ENCODE data around the gene RCAN3.
"Not testable (repeated sequence)": the region's sequence is repeated elsewhere in the genome, so short reads cannot be mapped to it uniquely, and the experiment has no call there.

RCAN3 gene

DNA sequence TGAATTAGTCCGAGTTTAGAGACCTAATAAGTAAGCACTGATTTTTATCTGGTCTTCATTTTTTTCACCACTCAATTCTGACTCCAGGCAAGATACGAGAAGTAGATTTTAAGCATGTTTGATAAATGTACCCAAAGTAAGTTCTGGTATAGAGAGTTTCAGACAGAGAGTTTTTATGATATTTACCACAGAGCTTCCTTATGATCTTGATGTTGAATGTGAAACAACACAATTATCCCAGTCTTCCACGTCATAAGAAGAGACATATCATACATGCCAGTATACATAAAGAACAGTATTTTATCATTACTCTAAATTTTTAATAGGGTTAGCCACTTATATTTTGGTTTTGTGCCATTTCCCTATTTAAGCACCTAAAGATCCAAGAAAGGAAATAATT is 45.4 kb downstream of the RCAN3 start:
- in situ Hi-C loops (cut with MboI; ENCODE audit: low sequenced_read_pairs) = no loop called here

GRCh38 chr1:24549210-24549609 is 46.6 kb downstream of the RCAN3 start:
- in situ Hi-C loops (cut with MboI; ENCODE audit: low sequenced_read_pairs) = not testable (repeated sequence)

- in situ Hi-C loops (cut with MboI; ENCODE audit: low sequenced_read_pairs) = no loop called here
Observed at GRCh38 chr1:24551290-24551959, 48.8 kb downstream of the RCAN3 start.

DNA sequence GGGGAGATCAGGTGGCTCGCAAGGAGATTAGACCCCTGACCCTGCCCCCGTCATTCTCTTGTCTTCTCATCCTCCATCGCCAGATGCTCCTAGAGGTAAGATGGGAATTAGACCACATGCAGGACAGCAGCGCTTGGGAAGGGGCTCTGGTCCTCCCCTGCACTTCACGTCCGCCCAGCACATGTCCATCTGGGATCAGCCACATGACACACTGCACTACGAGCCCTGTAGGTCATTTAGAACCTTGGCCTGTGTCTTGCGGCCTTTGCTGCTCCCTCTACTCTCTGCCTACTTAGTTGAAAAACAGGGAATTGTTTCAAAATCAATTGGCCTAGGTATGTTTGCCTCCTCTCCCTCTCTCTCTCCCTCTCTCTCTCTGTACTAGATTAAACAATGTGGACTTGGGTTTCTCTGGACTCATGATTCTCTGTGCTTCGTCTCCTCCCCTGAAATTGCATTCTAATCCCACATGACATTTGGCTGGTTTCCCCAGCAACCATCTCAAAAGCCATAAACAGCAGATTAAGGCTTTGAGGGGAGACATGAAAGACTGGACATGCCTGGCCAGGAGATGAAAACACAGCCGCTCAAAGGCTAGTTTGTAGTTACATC is 49.4 kb downstream of the RCAN3 start:
- in situ Hi-C loops (cut with MboI; ENCODE audit: low sequenced_read_pairs) = no loop called here

DNA sequence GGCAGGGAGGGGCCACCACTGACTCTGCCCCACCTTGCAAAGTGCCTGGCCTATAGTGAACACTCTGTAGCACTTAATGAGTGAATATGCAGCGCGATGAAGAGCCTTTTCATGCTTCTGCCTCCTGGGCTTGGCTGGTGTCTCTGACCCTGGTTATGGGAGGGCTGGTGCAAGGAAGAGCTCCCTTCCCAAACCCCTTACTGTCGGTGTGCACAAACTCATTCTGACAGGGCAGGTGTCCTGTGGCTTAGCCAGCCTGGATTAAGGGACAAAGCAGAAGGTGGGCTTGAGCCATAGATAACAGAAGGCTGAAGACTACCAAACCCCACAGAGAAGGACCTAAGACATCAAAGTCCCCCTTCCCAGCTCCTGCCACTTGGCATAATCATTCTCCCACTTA is 51.3 kb downstream of the RCAN3 start:
- in situ Hi-C loops (cut with MboI; ENCODE audit: low sequenced_read_pairs) = no loop called here

DNA sequence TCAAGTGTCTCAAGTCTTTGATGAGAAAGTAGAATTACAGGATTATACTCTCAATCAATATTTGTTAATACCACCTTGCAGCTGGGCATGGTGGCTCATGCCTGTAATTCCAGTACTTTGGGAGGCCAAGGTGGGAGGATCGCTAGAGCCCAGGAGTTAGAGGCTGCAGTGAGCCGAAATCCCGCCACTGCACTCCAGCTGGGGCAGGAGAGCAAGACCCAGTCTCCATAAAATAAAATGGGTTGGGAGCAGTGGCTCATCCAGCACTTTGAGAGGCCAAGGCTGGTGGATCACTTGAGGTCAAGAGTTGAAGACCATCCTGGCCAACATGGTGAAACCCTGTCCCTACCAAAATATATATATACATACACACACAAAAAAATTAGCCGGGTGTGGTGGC is 52.1 kb downstream of the RCAN3 start:
- in situ Hi-C loops (cut with MboI; ENCODE audit: low sequenced_read_pairs) = no loop called here

DNA sequence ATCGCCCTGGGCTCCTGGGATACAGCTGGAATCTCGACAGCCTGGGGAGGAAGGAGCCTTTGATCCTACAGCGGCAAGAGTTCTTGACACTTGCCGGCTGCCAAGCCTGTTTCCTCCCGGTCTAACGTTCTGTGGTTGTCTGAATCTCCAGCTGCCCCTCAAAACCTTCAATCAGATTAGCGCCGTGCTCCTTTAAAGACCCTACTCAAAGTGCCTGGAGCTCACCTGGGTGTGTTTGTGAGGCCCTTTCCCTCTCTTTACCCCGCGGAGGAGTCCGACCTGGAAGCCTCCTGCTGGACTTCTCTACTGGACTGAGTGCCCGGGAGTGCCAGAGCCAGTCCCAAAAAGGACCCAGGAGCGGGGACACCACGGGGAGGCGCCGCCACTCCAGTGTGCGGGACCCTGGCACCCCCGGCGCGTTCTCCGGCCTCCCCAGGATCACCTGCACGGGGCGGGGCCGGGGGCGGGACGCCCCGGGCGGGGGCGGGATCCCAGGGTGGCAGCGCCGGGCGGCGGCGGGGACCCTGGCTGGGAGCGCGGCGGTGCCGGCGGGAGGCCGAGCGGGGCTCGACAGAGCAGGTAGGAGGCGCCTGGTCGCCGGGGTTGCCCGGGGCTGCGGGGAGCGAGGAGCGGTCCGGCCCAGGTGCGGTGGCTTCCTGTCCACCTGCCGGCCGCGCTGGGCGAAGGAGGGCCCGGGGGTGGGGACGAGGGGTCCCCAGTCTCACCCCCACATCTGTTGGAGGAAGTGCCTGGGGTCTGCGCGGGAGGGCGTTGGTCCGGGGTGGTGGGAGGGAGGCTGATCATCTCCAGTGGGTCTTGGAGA is 53.2 kb downstream of the RCAN3 start, which contains the start of gene NCMAP:
NCMAP (plus strand) TSS at position 497 of the 823 bp plus-strand sequence. CDS start 39,344 bp downstream, outside the sequence.
- in situ Hi-C loops (cut with MboI; ENCODE audit: low sequenced_read_pairs) = no loop called here

- in situ Hi-C loops (cut with MboI; ENCODE audit: low sequenced_read_pairs) = no loop called here
Observed at GRCh38 chr1:24556414-24556795, 53.8 kb downstream of the RCAN3 start.

GRCh38 chr1:24557220-24557619 is 54.6 kb downstream of the RCAN3 start:
- in situ Hi-C loops (cut with MboI; ENCODE audit: low sequenced_read_pairs) = no loop called here

- in situ Hi-C loops (cut with MboI; ENCODE audit: low sequenced_read_pairs) = no loop called here
Observed at GRCh38 chr1:24557711-24558131, 55.1 kb downstream of the RCAN3 start.

GRCh38 chr1:24558455-24558854 is 55.8 kb downstream of the RCAN3 start:
- in situ Hi-C loops (cut with MboI; ENCODE audit: low sequenced_read_pairs) = no loop called here

DNA sequence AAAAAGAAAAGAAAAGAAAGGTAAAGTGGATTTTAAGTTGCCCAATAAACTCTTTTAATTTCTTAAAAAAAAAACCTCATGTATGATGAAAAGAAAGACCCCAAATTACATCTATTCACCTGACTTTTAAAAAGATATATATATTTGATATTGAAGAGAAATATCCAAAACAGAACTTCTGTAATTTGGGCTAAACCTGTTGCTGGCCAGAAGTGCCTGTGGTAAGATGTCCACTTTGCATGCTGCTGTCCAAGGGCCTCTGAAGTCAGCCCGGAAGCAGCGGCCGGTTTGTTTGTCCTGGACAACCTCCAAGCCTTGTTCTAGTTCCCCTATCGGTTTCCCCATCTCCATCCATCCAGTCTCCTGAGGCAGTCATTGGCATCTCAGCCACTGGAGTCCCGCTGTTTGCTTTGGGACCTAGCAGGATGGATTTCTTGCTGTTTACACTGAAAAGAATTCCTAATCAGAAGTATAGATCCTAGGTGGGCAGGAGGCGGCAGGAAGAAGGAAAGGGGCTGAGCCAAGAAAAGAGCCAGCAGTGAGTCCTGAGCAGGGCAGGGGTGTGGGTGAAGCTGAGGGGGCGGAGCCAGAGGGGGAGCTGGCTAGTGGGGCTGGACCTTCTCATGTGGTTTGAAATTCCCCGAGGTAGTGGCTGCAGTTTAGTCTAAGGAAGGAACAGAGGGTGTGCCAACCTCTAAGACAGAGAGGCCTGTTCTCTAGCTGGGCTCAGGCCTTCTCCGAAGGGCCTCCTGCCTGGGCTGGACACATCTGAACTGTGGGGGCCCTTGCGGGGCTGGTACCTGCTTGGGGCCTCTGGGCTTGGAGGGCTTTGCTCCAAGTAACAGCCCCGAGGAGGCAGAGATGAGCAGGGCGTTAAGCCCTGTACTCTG is 56.5 kb downstream of the RCAN3 start:
- in situ Hi-C loops (cut with MboI; ENCODE audit: low sequenced_read_pairs) = no loop called here

- in situ Hi-C loops (cut with MboI; ENCODE audit: low sequenced_read_pairs) = no loop called here
Observed at GRCh38 chr1:24560361-24560760, 57.7 kb downstream of the RCAN3 start.

DNA sequence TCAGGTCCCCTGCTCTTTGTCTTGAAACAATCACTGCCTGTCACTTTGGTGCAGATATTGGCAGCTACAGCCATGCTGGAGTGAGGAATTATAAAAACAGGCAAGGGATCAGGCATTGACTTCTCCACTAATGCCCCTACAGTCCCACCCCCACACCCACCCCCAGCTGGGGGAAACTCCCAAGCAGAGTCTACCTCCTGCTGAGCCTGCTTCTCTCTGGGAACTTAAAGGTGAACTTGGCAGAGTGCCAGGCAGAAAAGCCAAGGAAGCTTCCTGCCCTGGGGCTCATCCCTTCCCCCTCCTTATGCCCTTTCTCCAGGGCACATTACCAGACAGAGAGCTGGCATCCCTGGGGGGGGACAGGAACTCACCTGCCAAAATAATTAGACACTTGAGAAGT is 60.0 kb downstream of the RCAN3 start:
- in situ Hi-C loops (cut with MboI; ENCODE audit: low sequenced_read_pairs) = no loop called here

DNA sequence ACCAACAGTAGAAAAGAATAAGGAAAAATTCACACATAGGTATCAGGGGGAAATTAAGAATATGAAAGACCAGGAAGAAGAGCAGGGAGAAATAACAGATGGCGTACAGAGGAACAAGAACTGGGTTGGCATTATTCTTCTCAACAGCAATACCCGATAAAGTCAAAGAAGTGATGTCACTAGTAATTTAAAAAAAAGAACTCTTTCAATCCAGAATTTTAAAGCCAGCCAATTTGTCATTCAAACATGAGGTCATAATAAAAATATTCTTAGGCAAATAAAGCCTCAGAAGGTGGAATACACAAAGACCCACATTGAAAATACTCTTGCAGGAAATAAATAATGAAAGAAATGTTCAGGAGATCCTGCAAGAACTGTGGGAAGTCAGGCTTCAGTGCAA is 62.1 kb downstream of the RCAN3 start:
- in situ Hi-C loops (cut with MboI; ENCODE audit: low sequenced_read_pairs) = no loop called here

- in situ Hi-C loops (cut with MboI; ENCODE audit: low sequenced_read_pairs) = no loop called here
Observed at GRCh38 chr1:24566236-24566867, 63.7 kb downstream of the RCAN3 start.

GRCh38 chr1:24567792-24568388 is 65.3 kb downstream of the RCAN3 start:
- in situ Hi-C loops (cut with MboI; ENCODE audit: low sequenced_read_pairs) = no loop called here

DNA sequence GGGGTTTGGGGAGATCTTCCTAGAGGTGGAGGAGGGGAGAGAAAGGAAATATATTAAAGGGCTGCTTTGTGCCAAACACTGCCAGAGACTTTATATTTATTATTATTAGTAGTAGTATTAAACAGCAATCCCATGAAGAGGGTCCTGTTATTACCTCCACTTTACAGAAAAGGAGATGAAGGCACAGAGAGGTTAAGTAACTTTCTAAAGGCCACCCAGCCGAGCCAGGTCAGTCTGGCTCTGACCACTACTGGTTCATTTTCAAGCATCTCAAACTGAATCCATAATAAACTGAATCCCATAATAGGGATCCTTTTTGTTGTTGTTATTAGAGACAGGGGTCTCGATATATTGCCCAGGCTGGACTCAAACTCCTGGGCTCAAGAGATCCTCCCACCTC is 65.8 kb downstream of the RCAN3 start:
- in situ Hi-C loops (cut with MboI; ENCODE audit: low sequenced_read_pairs) = no loop called here

- in situ Hi-C loops (cut with MboI; ENCODE audit: low sequenced_read_pairs) = no loop called here
Observed at GRCh38 chr1:24570265-24571125, 67.9 kb downstream of the RCAN3 start.

Measured in HL-60/S4 (cell line).